ENCODE measurements around the gene SLC16A14.

DNA sequence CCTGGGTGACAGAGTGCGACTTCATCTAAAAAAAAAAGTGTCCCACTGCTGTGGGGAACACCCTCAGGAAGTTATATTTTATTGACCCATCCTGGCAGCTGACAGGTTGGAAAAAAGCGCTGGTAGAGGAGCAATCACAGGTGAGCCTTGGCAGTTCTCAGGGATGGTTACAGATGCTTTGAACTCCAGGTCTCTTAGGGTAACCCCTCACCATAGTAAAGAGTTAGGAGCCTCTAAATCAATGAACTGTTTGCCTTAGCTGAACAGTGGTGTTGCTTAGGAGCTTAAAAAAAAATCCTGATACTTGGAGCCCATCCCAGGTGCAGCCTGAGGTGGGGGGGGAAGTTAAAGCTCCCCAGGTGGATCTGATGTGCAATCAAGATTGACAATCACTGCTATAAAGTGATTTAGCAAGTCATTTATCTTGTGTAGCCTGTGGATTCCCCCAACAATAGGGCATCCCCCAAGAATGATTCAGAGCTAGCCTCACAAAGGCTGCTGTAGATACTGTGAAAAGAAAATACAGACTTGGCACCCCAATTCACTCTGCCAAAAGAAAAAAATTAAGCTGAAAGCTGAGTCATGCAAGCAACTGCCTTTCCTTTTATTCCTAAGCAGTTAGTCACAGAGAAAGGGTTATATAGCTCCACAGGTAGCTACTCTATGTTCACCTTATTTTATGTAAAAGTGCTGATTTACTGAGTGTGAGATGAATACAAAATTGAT lies 14.8 kb downstream of the SLC16A14 start:
- TF ChIP-seq EZH2 (IDR thresholded peaks at IDR 0.05; ENCODE audit: low read depth, unreplicated experiment) (no peak), EZH2phosphoT487 (IDR thresholded peaks at IDR 0.05; ENCODE audit: unreplicated experiment) (no peak), POLR2AphosphoS5 (IDR thresholded peaks at IDR 0.05; ENCODE audit: low read depth) (no peak), NANOG (IDR thresholded peaks at IDR 0.05; ENCODE audit: borderline replicate concordance) (no peak), ZNF114 (CRISPR knock-in tag; IDR thresholded peaks at IDR 0.05) (no peak), JUNB (IDR thresholded peaks at IDR 0.05; ENCODE audit: unreplicated experiment) (no peak), ZNF331 (CRISPR knock-in tag; IDR thresholded peaks at IDR 0.05; ENCODE audit: low read depth) (no peak)
- TF ChIP-seq, protein P1, sequence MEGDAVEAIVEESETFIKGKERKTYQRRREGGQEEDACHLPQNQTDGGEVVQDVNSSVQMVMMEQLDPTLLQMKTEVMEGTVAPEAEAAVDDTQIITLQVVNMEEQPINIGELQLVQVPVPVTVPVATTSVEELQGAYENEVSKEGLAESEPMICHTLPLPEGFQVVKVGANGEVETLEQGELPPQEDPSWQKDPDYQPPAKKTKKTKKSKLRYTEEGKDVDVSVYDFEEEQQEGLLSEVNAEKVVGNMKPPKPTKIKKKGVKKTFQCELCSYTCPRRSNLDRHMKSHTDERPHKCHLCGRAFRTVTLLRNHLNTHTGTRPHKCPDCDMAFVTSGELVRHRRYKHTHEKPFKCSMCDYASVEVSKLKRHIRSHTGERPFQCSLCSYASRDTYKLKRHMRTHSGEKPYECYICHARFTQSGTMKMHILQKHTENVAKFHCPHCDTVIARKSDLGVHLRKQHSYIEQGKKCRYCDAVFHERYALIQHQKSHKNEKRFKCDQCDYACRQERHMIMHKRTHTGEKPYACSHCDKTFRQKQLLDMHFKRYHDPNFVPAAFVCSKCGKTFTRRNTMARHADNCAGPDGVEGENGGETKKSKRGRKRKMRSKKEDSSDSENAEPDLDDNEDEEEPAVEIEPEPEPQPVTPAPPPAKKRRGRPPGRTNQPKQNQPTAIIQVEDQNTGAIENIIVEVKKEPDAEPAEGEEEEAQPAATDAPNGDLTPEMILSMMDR (conservative IDR thresholded peaks at IDR 0.05; ENCODE audit: low read depth in 2 of 2) = no peak
- TF ChIP-seq, protein P2, sequence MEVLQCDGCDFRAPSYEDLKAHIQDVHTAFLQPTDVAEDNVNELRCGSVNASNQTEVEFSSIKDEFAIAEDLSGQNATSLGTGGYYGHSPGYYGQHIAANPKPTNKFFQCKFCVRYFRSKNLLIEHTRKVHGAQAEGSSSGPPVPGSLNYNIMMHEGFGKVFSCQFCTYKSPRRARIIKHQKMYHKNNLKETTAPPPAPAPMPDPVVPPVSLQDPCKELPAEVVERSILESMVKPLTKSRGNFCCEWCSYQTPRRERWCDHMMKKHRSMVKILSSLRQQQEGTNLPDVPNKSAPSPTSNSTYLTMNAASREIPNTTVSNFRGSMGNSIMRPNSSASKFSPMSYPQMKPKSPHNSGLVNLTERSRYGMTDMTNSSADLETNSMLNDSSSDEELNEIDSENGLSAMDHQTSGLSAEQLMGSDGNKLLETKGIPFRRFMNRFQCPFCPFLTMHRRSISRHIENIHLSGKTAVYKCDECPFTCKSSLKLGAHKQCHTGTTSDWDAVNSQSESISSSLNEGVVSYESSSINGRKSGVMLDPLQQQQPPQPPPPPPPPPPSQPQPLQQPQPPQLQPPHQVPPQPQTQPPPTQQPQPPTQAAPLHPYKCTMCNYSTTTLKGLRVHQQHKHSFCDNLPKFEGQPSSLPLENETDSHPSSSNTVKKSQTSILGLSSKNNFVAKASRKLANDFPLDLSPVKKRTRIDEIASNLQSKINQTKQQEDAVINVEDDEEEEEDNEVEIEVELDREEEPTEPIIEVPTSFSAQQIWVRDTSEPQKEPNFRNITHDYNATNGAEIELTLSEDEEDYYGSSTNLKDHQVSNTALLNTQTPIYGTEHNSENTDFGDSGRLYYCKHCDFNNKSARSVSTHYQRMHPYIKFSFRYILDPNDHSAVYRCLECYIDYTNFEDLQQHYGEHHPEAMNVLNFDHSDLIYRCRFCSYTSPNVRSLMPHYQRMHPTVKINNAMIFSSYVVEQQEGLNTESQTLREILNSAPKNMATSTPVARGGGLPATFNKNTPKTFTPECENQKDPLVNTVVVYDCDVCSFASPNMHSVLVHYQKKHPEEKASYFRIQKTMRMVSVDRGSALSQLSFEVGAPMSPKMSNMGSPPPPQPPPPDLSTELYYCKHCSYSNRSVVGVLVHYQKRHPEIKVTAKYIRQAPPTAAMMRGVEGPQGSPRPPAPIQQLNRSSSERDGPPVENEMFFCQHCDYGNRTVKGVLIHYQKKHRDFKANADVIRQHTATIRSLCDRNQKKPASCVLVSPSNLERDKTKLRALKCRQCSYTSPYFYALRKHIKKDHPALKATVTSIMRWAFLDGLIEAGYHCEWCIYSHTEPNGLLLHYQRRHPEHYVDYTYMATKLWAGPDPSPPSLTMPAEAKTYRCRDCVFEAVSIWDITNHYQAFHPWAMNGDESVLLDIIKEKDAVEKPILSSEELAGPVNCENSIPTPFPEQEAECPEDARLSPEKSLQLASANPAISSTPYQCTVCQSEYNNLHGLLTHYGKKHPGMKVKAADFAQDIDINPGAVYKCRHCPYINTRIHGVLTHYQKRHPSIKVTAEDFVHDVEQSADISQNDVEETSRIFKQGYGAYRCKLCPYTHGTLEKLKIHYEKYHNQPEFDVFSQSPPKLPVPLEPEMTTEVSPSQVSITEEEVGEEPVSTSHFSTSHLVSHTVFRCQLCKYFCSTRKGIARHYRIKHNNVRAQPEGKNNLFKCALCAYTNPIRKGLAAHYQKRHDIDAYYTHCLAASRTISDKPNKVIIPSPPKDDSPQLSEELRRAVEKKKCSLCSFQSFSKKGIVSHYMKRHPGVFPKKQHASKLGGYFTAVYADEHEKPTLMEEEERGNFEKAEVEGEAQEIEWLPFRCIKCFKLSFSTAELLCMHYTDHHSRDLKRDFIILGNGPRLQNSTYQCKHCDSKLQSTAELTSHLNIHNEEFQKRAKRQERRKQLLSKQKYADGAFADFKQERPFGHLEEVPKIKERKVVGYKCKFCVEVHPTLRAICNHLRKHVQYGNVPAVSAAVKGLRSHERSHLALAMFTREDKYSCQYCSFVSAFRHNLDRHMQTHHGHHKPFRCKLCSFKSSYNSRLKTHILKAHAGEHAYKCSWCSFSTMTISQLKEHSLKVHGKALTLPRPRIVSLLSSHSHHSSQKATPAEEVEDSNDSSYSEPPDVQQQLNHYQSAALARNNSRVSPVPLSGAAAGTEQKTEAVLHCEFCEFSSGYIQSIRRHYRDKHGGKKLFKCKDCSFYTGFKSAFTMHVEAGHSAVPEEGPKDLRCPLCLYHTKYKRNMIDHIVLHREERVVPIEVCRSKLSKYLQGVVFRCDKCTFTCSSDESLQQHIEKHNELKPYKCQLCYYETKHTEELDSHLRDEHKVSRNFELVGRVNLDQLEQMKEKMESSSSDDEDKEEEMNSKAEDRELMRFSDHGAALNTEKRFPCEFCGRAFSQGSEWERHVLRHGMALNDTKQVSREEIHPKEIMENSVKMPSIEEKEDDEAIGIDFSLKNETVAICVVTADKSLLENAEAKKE (CRISPR knock-in tag; IDR thresholded peaks at IDR 0.05) = no peak
- TF ChIP-seq, protein P3, sequence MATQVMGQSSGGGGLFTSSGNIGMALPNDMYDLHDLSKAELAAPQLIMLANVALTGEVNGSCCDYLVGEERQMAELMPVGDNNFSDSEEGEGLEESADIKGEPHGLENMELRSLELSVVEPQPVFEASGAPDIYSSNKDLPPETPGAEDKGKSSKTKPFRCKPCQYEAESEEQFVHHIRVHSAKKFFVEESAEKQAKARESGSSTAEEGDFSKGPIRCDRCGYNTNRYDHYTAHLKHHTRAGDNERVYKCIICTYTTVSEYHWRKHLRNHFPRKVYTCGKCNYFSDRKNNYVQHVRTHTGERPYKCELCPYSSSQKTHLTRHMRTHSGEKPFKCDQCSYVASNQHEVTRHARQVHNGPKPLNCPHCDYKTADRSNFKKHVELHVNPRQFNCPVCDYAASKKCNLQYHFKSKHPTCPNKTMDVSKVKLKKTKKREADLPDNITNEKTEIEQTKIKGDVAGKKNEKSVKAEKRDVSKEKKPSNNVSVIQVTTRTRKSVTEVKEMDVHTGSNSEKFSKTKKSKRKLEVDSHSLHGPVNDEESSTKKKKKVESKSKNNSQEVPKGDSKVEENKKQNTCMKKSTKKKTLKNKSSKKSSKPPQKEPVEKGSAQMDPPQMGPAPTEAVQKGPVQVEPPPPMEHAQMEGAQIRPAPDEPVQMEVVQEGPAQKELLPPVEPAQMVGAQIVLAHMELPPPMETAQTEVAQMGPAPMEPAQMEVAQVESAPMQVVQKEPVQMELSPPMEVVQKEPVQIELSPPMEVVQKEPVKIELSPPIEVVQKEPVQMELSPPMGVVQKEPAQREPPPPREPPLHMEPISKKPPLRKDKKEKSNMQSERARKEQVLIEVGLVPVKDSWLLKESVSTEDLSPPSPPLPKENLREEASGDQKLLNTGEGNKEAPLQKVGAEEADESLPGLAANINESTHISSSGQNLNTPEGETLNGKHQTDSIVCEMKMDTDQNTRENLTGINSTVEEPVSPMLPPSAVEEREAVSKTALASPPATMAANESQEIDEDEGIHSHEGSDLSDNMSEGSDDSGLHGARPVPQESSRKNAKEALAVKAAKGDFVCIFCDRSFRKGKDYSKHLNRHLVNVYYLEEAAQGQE (IDR thresholded peaks at IDR 0.05; ENCODE audit: unreplicated experiment) = no peak
- TF ChIP-seq, protein P4, sequence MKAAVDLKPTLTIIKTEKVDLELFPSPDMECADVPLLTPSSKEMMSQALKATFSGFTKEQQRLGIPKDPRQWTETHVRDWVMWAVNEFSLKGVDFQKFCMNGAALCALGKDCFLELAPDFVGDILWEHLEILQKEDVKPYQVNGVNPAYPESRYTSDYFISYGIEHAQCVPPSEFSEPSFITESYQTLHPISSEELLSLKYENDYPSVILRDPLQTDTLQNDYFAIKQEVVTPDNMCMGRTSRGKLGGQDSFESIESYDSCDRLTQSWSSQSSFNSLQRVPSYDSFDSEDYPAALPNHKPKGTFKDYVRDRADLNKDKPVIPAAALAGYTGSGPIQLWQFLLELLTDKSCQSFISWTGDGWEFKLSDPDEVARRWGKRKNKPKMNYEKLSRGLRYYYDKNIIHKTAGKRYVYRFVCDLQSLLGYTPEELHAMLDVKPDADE (IDR thresholded peaks at IDR 0.05) = no peak
